GM19239 (cell line): Measurements from ENCODE around the gene SORCS1.

ENCODE experiments used
- DNase-seq: peaks from one replicate; pipeline ENCODE4 v3.0.0; 2011; ENCODE audit warnings: low spot score; ENCODE audit not compliant: insufficient read length
- FAIRE-seq: peaks from 2 replicates; lab custom pipeline; 2011; peaks lifted over from hg19 to GRCh38; lab: Jason Lieb, UNC

Gene SORCS1

DNA sequence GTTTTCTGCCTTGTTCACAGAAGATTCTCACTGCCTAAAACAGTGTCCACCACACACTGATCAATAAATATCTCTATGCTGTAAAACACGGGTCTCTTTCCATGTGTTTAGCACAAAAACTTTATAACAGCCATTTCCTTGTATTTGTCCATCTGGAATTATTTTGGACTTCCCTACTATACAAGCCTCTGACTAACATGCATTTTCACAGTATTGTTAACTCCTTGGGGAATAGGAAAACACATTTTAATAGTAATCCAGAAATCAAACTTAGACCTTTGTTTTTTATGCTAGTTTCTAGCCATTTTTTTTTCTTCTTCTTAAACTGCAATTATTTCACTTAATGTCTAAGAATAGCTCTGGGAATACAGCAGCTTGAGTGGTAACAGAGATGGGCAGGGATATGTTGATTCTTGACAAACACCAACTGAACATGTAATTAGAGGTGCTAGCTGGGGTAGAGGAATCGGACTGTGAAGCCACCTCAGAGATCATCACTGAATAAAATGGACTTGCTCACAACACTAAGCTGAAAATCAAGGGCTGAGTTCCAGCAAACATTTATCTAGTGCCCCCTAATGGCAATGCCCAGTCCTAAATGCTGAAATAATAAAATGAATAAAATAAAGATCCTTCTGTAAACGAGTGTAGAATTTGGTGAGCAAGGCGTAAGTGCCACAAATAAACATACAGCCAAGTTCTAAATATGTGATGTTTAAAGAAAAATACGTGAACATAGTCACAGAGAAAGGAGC, 593.1 kb downstream of the SORCS1 start:
- no peak for DNase-seq
- FAIRE-seq, result no peak

- FAIRE-seq (no peak), DNase-seq (no peak)
These were observed 594.2 kb downstream of the SORCS1 start for GRCh38 chr10:106570268-106570667.

GRCh38 chr10:106567629-106568028, 596.9 kb downstream of the SORCS1 start:
- no peak for DNase-seq
- FAIRE-seq, result no peak

DNA sequence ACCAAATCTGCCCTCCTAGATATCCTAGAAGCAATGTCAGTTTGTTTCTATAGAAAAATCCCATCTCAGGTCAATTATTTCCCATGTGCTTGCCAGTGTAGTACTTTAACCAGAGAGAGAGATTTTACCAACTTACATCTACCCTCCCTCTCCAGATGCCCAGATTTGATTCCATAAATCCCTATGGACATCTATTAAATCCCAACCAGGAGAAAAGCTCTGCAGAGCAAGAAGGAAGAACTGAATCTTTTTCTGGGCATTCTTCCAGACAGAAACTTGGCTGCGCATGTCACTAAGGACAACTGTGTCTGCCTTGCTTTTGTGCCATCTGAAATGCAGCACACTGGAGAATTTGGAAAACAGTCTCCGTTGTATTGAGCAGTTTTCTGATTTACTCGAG, 597.6 kb downstream of the SORCS1 start:
- no peak for DNase-seq
- no peak for FAIRE-seq

DNA sequence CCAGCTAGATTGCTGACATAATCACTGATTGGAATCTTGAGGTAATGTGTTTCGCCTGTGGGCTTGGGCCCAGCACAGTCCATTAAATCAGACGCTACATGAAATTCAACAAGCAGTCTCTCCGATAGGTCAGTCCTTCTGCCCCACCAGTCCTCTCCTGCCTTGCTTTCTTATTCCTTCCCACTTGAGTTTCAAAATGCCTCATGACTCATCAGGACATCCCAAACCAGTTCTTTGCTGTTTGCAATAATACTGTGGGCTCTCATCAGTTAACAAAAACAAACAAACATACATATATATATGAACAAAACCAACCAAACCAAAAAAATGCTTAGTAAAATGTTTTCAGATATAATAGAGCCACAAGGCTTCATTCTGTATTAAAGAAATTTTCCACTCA, 599.0 kb downstream of the SORCS1 start:
- DNase-seq, result no peak
- no peak for FAIRE-seq

DNA sequence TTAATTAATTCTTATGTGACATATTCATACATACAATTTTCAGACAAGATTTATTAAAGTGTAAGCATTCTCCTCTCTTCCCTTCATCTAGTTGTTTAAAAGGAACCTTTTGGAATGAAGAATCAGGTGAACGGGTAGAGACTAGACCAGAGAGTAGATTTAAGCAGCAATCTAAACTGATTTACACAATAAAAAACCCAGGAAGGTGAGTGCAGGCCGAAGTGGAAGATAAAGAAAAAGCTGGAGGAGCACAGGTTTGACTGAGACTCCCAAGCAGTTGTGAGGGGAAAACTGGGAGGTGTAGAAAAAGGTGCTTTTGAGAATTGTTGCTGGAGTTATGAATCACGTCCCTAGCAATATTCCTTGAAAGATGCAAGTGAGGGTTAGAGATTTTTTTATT, 601.1 kb downstream of the SORCS1 start:
- FAIRE-seq (no peak), DNase-seq (no peak)

- no peak for FAIRE-seq
These were observed 603.4 kb downstream of the SORCS1 start for GRCh38 chr10:106560925-106561640.

DNA sequence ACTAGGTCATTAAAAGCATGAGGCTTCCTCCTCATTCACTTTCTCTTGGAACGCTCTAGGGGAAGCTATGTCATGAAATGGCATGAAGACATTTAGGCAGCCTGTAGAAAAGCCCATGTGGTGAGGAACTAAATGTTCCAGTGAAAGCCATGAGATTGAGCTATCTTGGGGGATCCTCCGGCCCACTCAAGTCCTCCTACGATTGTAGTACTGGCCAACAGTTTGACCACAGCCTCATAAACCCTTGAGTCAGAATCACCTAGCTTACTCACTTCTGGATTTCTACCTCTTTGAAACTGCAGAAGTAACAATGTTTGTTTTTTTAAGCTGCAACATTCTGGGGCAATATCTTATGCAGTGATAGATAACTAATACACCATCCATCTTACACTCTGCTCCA, 605.1 kb downstream of the SORCS1 start:
- no peak for FAIRE-seq
- DNase-seq, result no peak

More at GRCh38 chr10:106560925-106561640, 603.4 kb downstream of the SORCS1 start:
- DNase-seq, result no peak

DNA sequence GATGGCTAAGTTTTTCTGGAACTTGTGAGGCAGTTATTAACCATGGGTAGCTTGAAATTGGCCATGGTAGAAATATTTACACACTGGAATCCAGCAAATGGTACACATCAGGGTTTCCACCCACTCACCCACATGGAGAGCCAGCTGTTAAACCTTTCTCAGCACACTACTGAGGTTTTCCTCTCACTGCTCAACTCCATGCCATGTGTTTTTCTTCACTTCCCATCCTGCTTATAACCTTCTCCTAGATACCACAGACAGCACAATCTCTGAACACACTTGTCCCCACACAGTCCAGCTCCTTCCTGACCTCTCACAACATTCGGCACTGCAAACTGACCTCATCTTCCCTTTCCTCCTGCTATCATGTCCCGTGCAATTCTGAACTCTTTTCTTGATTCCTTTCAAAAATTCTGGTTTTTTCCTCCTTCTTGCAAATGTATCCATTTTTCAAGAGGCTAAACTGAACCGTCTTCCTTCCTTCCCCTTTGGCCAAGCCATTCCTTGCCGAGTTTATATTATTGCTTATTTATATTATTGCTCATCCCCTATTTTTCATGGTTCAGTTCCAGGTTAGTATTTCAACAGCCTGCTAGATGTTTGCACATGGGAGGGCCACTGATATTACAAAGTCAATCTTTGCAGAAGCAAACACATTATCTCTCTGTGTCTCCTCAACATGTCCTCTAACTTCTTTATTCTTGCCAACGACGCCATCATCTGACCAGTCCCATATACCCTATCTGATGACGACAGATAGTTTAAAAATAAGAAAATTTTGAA, 606.4 kb downstream of the SORCS1 start:
- no peak for FAIRE-seq

GRCh38 chr10:106557053-106557452, 607.5 kb downstream of the SORCS1 start:
- DNase-seq, result no peak
- FAIRE-seq, result no peak

More for the DNA sequence above, 606.4 kb downstream of the SORCS1 start:
- no peak for DNase-seq

DNA sequence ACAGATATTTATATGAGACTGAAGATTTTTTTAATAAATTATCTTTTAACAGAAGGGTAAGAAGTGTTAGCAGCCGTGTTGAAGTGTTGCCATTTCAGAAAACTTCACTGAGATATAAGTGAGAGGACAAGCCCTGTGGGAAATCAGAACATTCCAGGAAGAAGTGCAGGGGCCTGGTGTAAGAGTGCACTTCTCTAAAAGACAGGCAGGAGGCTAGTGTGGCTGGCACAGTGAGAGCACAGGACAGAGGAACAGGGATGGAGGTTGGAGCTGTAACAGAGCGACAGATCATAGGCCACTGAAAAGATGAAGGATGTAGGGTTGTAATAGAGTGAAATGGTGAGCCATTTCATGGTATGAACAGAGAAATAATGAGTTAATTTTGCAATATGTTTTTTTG, 608.9 kb downstream of the SORCS1 start:
- FAIRE-seq, result no peak

DNA sequence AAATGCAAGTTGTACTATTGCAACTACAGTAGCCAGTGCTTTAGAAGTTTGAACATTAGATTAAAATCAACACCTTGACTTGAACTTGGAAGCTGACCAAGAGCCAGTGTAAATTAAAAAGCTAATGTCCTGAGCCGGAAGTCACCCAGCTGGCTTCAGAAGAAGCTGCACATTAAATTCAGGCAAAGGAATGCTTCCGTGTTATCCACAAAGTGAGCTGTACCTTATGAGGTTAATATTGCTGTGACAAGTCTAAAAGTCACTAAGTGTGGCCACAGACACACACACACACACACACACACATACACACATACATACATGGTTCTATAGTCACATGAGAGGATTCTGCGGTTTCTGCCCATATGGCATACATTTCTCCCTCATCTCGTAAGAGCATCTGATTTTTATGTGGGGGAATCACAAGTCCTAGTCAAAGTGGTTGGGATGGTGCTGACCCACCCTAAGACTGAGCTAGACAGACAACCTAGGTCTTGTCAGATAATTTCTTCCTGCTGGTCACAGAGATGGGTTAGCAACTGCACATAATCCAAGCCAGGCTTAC, 612.9 kb downstream of the SORCS1 start:
- FAIRE-seq, result no peak

More for the DNA sequence above, 608.9 kb downstream of the SORCS1 start:
- DNase-seq, result no peak

DNA sequence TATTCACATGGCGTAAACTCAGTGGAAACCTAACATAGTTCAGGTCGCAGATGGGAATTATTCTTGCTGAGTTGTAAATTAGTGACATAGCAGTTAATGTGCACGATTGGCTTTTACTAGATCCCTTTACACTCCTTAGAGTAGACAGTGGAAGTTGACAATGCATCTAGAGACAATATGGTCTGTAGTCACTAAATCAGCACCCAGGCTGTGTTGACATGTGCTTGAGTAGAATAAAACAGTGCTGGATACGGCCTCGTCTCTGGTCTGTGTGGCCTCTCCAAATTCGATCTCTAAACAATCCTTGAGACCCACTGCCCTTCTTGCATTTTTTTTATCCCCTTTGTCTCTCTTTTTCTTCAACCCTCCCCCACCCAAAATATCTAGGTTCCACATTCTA, 615.7 kb downstream of the SORCS1 start:
- FAIRE-seq (no peak), DNase-seq (no peak)

More for the DNA sequence above, 612.9 kb downstream of the SORCS1 start:
- no peak for DNase-seq

GRCh38 chr10:106547047-106547635, 617.4 kb downstream of the SORCS1 start:
- DNase-seq (no peak), FAIRE-seq (no peak)

DNA sequence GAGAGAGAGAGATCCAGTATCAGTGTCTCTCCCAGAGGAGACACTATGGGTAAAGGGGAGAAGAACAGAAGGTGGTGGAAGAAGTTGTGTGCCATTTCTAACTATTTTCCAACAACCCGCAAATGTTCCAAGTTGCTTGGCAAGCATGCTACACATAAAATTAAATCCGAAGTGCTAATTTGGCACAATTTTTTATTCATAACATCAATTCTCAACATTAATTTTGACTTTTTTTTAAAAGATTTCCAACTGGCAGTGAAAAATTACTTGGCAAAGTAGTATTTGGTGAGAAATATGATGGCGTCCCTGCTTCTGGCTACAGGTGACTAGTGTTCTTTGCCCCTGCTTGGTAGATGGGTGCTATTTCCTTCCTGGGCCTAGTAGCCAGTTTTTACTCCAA, 622.0 kb downstream of the SORCS1 start:
- DNase-seq (no peak), FAIRE-seq (no peak)

GRCh38 chr10:106540645-106541044, 623.9 kb downstream of the SORCS1 start:
- no peak for DNase-seq
- FAIRE-seq, result no peak

DNA sequence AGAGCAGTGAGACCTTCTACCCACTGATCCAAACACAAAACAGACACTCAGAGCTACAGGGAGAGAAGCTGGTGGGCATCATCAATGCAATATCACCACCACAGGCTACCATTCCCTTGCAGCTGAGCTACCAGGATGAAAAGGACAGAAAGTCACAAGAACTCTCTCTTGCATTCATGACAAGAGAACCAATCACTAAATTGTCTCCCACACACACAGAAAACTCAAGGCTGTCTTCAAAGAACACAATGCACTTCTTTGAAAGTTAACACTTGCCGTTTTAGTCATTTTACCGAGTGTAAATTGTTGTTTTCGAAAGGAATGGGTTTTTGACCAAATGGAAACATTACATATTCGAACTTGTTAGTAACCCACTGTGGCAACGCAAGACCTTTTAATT, 626.6 kb downstream of the SORCS1 start:
- FAIRE-seq, result no peak
- no peak for DNase-seq

GRCh38 chr10:106535304-106535953, 629.1 kb downstream of the SORCS1 start:
- FAIRE-seq (no peak), DNase-seq (no peak)

DNA sequence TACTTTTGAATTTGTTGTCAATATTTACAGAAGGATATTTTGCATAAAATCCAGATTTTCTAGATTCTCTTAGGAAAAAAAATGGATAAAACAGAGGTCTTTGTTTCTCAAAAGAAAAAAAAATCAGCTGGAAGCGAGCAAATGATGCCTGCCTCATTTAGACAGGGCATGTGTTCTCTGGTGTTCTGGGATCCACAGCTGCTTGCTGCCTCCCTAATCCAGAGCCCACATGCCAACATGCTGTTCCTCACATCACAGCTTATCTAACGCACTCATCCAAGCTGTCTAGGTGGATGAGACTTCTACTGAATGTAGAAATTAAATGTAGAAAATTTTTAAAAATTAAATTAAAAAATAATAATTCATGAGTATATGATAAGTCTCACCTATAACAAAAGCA, 630.1 kb downstream of the SORCS1 start:
- DNase-seq, result no peak
- no peak for FAIRE-seq

- DNase-seq (no peak), FAIRE-seq (no peak)
These were observed 635.8 kb downstream of the SORCS1 start for GRCh38 chr10:106528702-106529101.
